OCI-LY7 (cell line): ENCODE results near the gene DUSP22.

Experiments
- CTCF ChIP-seq: fragments of 200-600 bp; sonication (generic); conservative IDR thresholded peaks from 2 replicates; pipeline ENCODE4 v1.5.1; 2014; ENCODE audit warnings: mild to moderate bottlenecking, antibody characterized with exemption, low read length, moderate library complexity, mixed read lengths
- EZH2phosphoT487 ChIP-seq: fragments of 200-600 bp; sonication (generic); IDR thresholded peaks from 2 replicates; pipeline ENCODE4 v1.6.1; 2018; ENCODE audit warnings: low read depth, borderline replicate concordance, mild to moderate bottlenecking, mixed run types, antibody characterized with exemption, low read length, moderate library complexity, mixed read lengths

- TF ChIP-seq CTCF: no peak
- TF ChIP-seq EZH2phosphoT487: no peak
Observed at GRCh38 chr6:352474-352873, 60.2 kb downstream of the DUSP22 start.
